Activated CD8-positive, alpha-beta T cell treated with anti-CD3 and anti-CD28 coated beads for 36 hours (primary cell): Measurements from ENCODE around the gene USP10. TPM values are rescaled to one million over a fixed set of nuclear protein-coding genes. Genes with fewer than 3 reads are reported as not detected.

Experiments
- ATAC-seq: fragments of 200-7000 bp; cut with Tn5 transposase; one replicate; pipeline ENCODE4 v1.10.0; 2021; ENCODE audit warnings: mild to moderate bottlenecking, moderate library complexity
- CTCF ChIA-PET: fragments of 350-600 bp; sonication (Branson Sonifier 250); formaldehyde crosslinking; loops from one replicate; lab custom pipeline; 2021; ENCODE audit warnings: antibody characterized with exemption; lab: Charles Lee
- POLR2A ChIA-PET: fragments of 350-600 bp; sonication (Branson Sonifier 250); formaldehyde crosslinking; loops from one replicate; lab custom pipeline; 2021; ENCODE audit warnings: antibody characterized with exemption; lab: Charles Lee
- DNase-seq: peaks from one replicate; pipeline ENCODE4 v3.0.0-alpha.2; 2020
- H3K27ac Mint-ChIP-seq: one replicate; pipeline ENCODE4 v1.8.0; 2021; ENCODE audit warnings: mild to moderate bottlenecking, mixed read lengths
- H3K27me3 Mint-ChIP-seq: one replicate; pipeline ENCODE4 v1.8.0; 2021; ENCODE audit warnings: mixed read lengths
- H3K36me3 Mint-ChIP-seq: one replicate; pipeline ENCODE4 v1.8.0; 2021; ENCODE audit warnings: low read depth, mixed read lengths
- H3K4me1 Mint-ChIP-seq: one replicate; pipeline ENCODE4 v1.8.0; 2021; ENCODE audit warnings: low read depth, mixed read lengths
- H3K4me3 Mint-ChIP-seq: one replicate; pipeline ENCODE4 v1.8.0; 2021; ENCODE audit warnings: mild to moderate bottlenecking, moderate library complexity, mixed read lengths
- H3K9me3 Mint-ChIP-seq: one replicate; pipeline ENCODE4 v1.8.0; 2021; ENCODE audit warnings: mixed read lengths
- CTCF ChIP-seq: fragments of 200-600 bp; IDR thresholded peaks from one replicate; pipeline ENCODE4 v1.8.0; 2022; ENCODE audit warnings: antibody characterized with exemption, mild to moderate bottlenecking
- intact Hi-C: fragments of 100-400 bp; cut with micrococcal nuclease; formaldehyde crosslinking; loops from one replicate; pipeline ENCODE4 v1.10.0; 2022
- total RNA-seq, 2 experiments: library from RNA; stranded (reverse); gene quantifications; one replicate each; pipeline ENCODE4 v1.2.3, GENCODE V29; 2021

Gene USP10
- total RNA-seq, 2 experiments from 2014 or later, result 116 TPM

GRCh38 chr16:84822990-84823389 is 123.2 kb downstream of the USP10 start:
- POLR2A ChIA-PET, result no interaction called here
- no peak overlapping the region for H3K27ac Mint-ChIP-seq
- H3K4me3 Mint-ChIP-seq, result no peak overlapping the region
- intact Hi-C loops, result no loop called here
- H3K36me3 Mint-ChIP-seq, result no peaks in the 10 kb centered on the region
- H3K4me1 Mint-ChIP-seq, result peaks cover 9% of the 10 kb centered on the region
- CTCF ChIA-PET, result no interaction called here
- no peak for TF ChIP-seq CTCF
- H3K9me3 Mint-ChIP-seq, result no peaks in the 10 kb centered on the region
- peaks cover 39% of the 10 kb centered on the region for H3K27me3 Mint-ChIP-seq
- DNase-seq (no peak), ATAC-seq (no peak)

- Mint-ChIP-seq H3K4me1 (peaks cover 9% of the 10 kb centered on the region), H3K9me3 (no peaks in the 10 kb centered on the region), H3K4me3 (no peak overlapping the region), H3K27me3 (peaks cover 39% of the 10 kb centered on the region), H3K36me3 (no peaks in the 10 kb centered on the region), H3K27ac (no peak overlapping the region)
- POLR2A ChIA-PET, result no interaction called here
- no peak for DNase-seq
- no peak for TF ChIP-seq CTCF
- CTCF ChIA-PET, result no interaction called here
- intact Hi-C loops, result no loop called here
- no peak for ATAC-seq
These were observed 123.7 kb downstream of the USP10 start for GRCh38 chr16:84823484-84823883.

GRCh38 chr16:84823926-84824325 is 124.1 kb downstream of the USP10 start:
- peaks cover 9% of the 10 kb centered on the region for H3K4me1 Mint-ChIP-seq
- TF ChIP-seq CTCF, result no peak
- no peak overlapping the region for H3K4me3 Mint-ChIP-seq
- DNase-seq, result no peak
- ATAC-seq, result no peak
- ChIA-PET POLR2A (no interaction called here), CTCF (no interaction called here)
- no peaks in the 10 kb centered on the region for H3K36me3 Mint-ChIP-seq
- peaks cover 38% of the 10 kb centered on the region for H3K27me3 Mint-ChIP-seq
- H3K27ac Mint-ChIP-seq, result no peak overlapping the region
- no peaks in the 10 kb centered on the region for H3K9me3 Mint-ChIP-seq
- intact Hi-C loops, result no loop called here

GRCh38 chr16:84825896-84826557 is 126.2 kb downstream of the USP10 start:
- no peak for TF ChIP-seq CTCF
- Mint-ChIP-seq H3K4me3 (no peak overlapping the region), H3K4me1 (no peaks in the 10 kb centered on the region), H3K36me3 (no peaks in the 10 kb centered on the region), H3K27ac (no peak overlapping the region), H3K9me3 (no peaks in the 10 kb centered on the region), H3K27me3 (peaks cover 31% of the 10 kb centered on the region)
- intact Hi-C loops, result no loop called here
- POLR2A ChIA-PET, result interaction anchor here (1.1 kb wide), 1 partner anchor 174 kb away, joined by 3 read pairs; no protein-coding TSS in a partner anchor
- CTCF ChIA-PET, result interaction anchor here (0.6 to 1.5 kb wide), 3 partner anchors 72 to 428 kb away, joined by 3 to 4 read pairs (median 3); no protein-coding TSS in a partner anchor
- ATAC-seq, result no peak
- no peak for DNase-seq

GRCh38 chr16:84826558-84826941 is 126.8 kb downstream of the USP10 start:
- ATAC-seq (no peak), DNase-seq (no peak)
- Mint-ChIP-seq H3K4me1 (no peaks in the 10 kb centered on the region), H3K27ac (no peak overlapping the region), H3K9me3 (no peaks in the 10 kb centered on the region), H3K36me3 (no peaks in the 10 kb centered on the region), H3K4me3 (no peak overlapping the region), H3K27me3 (peaks cover 26% of the 10 kb centered on the region)
- POLR2A ChIA-PET, result no interaction called here
- CTCF ChIA-PET, result interaction anchor here (0.7 kb wide), 1 partner anchor 427 kb away, joined by 3 read pairs; no protein-coding TSS in a partner anchor
- intact Hi-C loops, result no loop called here
- TF ChIP-seq CTCF, result no peak
